ENCODE results near the gene FXYD7. TPM values are rescaled to one million over a fixed set of nuclear protein-coding genes. Genes with fewer than 3 reads are reported as not detected.
"Not testable (repeated sequence)": the region's sequence is repeated elsewhere in the genome, so short reads cannot be mapped to it uniquely, and the experiment has no call there.

FXYD7 gene
- polyA plus RNA-seq, 12 donors, result 0.53 to 2.2 (median 1.1) TPM; not detected in 2

DNA sequence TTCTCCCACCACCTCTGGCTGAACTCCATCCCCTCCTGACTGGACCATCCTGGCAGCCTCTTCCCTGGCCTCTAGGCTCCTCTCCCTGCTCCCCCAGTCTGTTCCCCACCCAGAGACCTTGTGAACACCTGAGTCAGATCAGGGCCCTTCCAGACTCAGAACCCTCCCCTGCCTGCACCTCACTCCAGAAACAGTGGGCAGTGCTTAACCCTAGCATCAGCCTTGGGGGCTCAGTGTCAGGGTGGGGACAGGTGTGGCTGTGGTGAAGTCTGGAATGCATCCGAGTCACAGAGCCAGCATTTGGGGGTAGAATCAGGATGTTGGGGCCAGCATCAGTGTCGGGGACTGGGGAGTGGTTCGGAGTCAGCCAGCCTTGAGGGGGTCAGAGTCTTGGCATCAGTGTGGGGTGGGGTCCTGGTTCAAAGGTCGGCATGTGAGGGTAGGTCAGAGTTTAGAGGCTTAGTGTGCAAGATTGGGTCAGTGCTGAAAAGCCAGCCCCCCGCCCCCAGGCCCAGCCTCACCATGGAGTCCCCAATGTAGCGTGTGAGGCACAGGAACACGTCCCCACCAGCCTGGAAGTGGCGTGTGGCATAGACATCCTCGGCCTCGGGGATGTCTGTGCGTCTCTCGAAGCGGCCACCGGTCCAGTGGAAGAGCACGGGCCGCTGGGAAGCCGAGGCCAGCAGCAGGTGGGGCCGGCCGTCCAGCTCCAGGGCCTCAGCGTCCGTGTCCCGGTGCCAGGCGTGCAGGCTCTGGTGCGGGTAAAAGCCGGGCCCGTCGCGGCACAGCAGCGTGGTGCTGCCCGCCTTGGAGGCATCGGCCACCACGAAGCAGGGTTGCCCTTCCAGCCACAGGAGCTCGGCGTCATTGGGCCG is 17.1 kb upstream of the FXYD7 start:
- no peak for DNase-seq

DNA sequence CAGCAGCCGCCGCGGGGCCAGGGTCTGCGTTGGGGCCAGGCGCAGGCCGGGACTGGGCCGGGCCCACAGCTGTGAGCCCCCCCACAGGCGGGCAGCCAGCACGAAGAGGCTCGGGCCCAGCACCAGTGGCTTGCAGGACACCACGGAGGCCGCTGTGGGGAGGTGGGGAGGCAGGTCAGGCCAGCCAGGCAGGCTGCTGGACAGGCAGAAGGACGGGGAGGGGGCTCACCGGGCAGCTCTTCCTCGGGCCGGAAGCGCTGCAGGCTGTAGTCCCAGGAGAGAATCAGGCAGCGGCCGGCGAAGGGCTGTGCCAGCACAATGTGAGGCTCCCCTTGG is 16.5 kb upstream of the FXYD7 start:
- DNase-seq, result no peak

DNA sequence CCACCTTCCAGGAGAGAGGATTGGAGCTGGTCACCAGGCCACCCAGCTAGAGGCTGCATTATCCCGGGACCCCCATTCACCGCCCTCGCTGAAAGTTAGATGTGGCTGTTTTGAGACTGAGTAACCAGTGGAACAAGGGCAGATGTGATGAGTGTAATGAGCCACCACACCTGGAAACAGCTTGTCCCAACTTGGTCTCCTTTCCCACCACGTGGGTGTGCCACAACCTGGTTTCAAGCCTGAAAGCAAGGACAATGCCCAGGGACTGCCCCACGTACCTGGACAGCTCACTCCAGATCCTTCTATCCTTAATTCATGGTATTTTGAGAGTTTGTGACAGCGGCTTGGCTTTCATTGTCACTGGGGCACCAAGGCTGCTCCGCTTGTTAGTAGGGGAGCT is 15.2 kb upstream of the FXYD7 start:
- DNase-seq, result no peak

DNA sequence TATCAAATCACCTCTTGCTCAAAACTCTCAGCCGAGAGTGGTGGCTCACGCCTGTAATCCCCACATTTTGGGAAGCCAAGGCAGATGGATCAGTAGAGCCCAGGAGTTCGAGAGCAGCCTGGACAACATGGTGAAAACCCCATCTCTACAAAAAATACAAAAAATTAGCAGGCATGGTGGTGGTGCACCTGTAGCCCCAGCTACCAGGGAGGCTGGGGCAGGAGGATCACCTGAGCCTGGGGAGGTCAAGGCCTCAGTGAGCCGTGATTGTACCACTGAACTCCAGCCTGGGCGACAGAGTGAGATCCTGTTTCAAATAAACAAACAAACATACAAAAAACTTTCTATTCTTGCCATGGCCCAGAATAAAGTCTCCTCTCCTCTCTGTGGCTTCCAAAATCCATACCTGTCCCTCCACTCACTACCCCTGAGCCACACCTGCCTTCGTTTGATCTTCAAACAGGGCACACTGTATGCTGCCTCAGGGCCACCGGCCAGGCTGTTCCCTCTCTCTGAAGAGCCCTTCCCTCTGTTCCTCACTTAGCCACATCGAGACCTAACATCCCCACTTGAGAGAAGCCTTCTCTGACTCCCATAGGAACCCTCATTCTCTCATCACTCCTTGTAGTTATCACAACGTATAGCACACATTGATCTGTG is 14.5 kb upstream of the FXYD7 start:
- DNase-seq, result no peak

DNA sequence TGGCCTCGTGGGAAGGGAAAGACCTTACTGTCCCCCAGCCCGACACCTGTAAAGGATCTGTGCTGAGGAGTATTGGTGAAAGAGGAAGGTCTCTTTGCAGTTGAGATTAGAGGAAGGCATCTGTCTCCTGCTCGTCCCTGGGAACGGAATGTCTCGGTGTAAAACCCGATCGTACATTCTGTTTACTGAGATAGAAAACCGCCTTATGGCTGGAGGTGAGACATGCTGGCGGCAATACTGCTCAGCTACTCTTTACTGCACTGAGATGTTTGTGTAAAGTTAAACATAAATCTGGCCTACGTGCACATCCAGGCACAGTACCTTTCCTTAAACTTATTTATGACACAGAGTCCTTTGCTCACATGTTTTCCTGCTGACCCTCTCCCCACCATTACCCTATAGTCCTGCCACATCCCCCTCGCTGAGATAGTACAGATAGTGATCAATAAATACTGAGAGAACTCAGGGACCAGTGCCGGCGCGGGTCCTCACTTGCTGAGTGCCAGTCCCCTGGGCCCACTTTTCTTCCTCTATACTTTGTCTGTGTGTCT is 13.3 kb upstream of the FXYD7 start:
- not testable (repeated sequence) for DNase-seq

DNA sequence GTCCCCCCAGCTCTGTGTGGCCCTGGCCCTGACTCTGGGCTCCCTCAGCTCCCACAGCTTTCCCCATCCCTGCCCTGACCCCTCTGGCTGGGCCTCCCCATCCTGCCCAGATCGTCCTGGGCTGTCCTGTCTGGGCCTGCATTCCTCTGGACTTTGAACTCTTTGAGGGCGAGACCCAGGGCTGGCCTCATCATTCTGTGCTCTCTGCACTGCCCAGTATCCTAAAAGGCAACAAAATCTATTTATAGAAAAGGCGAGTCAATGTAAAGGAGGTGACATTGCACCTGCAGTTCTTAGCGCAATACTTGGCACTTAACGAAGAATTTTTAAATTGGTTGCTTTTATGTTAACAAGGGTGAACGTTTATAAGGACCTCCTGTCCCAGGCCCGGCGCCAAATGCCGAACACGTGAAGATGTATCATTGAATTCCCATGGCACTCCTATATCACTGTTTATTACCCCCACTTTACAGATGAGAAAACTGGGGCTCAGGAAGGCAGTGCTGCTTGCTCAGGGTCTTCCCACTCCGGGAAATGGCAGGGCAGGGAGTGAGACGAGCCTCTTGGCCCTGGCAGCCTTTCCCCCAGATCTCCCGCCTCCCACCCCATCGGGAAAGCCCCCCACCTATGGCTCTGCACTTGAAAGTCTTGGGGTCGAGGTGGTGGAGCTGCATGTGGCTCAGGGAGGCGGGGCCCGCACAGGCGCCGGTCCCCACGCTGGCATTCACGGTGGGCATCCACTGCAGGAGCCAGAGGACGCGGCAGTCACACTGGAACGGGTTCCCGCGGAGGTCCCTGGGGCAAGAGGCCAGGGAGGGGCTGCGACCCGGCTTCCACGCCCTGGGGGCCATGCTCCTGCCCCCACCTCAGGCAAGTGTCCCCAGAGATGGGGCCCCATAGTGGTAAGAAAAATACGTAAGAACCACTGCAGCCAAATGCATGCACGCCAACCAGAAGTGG is 12.0 kb upstream of the FXYD7 start:
- DNase-seq, result no peak

DNA sequence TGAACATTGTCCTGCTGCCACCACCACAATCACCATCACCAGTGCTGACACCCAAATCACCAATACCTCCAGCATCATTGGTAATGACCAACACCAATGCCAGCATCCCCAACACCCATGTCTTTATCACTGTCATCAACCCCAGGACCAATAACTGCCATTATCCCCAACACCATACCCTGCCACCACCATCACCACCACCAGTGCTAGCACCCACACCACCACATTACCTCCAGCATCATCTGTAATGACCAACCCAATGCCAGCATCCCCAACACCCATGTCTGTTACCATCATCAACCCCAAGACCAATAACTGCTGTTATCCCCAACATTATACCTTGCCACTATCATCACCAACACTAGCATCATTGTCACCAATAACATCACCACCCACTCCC is 10.8 kb upstream of the FXYD7 start:
- DNase-seq, result no peak

DNA sequence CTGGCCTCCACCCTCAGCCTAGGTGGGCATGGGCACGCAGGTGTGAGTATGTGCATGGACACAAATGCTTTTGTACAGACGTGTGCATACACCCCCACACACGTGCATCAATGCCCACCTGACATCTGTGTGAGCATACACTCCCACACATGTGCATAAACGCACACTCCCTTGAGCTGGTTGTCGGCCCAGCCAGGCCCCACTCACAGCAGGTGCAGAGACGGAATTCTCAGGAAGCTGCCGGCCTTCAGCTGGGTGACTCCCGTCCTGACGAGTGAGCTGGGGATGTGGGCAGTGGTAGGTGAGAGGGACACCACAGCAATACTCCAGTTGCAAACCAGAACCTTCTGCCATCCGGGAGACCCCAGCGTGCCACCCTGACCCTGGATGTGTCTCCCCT is 9.2 kb upstream of the FXYD7 start:
- no peak for DNase-seq

DNA sequence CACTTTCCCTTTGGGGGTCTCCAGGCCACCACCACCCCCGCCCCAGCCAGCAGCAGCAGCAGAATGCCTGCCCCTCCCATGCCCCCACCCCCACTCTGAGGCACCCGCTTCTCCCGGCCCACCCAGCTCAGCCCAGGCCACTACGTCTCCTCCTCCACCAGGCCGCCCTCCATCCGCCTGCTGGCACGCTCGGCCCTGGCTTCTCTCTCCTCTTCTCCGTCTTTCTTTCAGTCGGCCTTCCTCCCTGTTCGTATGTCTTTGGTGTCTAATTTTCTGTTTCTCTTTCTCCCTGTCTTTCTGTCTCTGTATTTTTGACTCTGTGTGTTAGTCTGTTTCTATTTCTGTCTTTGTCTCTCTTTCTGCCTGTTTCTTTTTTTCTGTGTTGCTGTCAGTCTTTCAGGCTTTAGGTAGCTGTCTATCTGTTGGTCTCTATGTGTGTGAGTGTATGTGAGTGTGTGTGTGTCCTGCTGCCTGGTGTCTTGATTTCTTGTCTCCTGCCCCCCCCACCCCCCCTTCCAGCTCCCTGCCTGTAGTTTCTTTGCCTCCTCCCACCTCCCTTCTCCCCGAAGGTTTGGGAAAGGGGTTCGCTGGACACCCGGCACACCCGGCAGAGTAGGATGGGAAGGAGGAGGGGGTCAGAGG is 8.3 kb upstream of the FXYD7 start, which contains the start of gene LGI4:
Gene LGI4 (minus strand): TSS at position 459 of the 642 bp plus-strand sequence. CDS start 379 bp downstream, at position 80.
- DNase-seq, result no peak

DNA sequence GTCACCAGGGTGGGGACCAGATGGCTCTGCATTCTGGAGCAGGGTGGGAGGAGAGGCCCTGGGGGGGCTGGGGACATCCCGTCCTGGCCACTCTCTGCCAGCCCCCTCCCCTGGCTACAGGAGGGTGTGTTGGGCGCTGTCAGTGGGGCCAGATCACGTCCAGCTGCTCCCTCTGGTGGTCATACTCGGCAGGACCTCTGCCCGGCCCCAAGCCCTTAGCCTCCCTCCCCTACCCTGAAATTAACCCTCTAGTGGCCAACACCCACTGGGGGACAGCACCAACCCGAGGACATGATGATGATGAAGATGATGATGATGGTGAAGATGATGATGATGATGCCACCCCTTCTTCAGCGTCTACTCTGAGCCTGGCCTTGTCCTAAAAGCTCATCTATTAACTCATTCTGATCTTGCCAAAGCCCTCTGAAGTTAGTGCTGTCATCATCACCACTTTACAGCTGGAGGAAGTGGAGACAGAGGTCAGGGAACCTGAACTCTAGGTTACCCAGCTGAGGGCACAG is 7.6 kb upstream of the FXYD7 start:
- peak; percentile 92 for DNase-seq

DNA sequence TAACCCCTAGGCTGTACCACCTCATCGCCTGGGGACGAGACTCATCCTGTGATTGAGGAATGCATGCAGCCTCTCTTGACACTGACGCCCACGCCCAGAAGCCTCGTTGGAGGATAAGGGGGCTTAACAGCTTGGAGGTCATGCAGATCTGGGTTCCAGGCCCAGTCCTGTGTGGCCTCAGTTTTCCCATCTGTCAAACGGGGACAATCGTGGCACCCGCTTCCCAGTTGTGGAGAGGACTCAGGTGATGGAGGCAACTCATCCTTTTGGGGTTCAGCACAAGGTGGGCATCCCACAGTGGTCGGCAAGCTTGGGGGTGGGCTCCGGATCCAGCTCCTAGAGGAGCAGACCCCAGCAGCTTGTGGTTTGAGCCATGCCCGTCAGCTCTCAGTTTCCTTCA is 6.8 kb upstream of the FXYD7 start:
- no peak for DNase-seq

DNA sequence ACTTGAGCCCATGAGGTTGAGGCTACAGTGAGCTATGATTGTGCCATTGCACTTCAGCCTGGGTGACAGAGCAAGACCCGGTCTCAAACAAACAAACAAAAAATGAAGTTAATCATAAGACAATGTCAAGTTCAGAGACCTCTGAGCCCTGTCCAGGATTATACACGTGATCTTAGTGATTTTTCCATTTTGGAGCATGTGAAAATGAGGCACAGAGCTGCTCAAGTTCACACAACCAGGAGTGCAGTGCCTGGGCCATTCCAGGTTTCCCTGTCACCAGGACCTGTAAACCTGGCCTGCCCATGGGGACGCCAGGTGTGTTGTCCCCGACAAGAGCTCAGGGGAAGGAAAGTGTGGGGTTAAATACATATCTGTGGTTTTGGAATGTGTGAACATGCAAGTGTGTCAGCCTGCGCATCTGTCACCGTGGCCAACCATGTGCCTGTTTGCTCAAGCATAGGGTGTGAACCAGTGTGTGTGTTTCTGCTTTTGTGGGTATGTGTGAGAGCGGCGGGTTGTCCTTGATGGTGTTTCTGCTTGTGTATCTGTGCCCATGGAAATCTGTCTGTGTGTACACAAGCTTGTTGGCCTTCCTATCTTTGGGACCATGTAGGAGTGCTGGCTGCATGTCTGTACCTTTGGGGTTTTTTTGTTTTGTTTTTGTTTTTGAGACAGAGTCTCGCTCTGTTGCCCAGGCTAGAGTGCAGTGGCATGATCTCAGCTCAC is 5.9 kb upstream of the FXYD7 start:
- DNase-seq, result no peak

DNA sequence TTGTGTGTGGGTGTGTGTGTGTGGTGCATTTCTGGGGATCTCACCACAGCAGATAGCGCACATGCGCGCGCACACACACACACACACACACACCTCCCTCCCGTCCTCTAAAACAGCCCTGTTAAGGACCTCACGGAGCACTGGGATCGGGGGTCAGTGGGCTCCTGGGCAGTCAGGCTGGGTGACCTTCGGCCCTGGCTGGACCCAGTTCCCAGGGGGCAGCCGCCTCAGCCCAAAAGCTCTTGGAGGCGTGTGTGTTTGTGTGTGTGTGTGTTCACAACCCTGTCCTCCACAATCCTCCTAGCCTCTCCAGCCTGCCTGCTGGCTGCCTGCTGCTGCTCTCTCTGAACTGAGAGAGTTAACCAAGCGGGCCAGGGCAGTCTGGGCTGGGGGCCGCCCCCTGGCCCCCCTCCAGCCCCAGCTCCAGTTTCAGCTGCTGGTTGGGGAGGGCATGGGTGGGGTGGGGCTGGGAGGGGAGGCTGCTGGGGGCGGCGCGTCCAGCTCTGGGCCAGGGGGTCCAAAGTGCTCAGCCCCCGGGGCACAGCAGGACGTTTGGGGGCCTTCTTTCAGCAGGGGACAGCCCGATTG is 4.7 kb upstream of the FXYD7 start, which contains the start of gene FXYD1:
Gene FXYD1 (plus strand): TSS at position 520 of the 588 bp plus-strand sequence. CDS start 1,256 bp downstream, outside the sequence.
- DNase-seq, result peak; percentile 87

DNA sequence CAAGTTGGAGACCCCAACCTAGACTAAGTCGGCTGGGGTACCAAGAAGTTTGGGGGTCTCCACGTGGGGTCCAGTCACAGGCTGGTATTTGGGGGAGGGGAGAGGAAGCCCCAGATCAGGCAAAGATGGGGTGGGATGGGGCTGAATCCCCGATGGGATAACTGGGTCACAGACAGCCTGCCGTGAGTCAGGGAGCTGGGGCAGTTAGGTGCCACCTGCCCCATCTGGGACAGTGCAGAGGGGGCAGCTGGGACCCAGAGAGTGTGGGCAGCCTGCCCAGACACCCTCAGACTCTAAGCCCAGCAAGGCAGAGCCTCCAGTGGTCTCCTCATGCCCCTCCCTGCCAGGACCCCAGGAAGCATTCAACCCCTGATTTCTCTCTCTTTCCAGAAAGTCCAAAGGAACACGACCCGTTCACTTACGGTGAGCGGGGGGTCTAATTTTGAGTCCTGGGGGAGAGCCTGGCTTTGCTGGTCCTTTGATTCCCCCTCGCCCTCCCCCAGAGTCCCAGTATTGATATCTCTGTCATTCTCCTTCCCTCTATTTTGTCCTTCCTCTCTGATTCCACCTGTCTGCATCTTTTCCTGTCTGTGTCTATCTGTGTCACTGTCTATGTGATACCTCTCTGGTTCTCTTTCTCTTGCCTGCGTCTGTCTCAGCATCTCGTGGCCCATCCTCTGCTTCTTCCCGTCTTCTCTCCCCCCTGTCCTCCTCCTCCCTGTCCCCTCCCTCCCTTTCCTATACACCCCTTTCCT is 2.7 kb upstream of the FXYD7 start:
- DNase-seq, result no peak

DNA sequence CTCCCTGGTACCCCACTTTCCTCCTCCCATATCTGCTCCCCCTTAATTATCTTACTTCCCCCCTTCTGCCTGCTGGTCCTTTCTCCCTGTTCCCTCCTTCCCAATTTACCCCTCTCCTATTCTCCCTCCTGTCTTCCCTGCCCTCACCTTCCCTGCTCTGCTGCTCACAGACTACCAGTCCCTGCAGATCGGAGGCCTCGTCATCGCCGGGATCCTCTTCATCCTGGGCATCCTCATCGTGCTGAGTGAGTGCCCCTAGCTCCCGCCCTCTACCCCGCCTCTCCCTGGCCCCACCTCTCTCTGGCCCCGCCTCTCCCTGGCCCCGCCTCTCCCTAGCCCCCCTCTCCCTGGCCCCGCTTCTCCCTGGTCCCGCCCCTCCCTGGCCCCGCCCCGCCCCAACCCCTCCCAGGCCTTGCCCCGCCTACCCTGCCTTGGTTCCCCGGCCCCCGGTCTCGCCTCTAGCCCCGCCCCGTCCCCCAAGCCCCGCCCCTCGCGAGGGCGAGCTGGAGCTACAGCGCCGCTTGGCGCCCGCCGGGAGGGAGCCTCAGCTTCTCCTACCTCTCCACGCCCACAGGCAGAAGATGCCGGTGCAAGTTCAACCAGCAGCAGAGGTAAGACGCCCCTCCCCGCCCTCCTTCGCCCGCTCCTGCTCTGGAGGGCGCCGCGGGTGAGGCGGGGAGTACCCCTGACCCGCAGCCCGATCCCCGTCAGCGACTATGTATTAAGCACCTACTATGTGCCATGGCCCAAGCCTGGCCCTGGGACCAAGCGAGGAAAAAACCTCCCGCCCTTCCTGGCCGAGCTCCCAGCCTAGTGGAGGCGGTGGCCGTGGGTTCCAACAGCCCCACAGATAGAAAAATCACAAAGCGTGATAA is 1.9 kb upstream of the FXYD7 start:
- DNase-seq, result peak; percentile 74

DNA sequence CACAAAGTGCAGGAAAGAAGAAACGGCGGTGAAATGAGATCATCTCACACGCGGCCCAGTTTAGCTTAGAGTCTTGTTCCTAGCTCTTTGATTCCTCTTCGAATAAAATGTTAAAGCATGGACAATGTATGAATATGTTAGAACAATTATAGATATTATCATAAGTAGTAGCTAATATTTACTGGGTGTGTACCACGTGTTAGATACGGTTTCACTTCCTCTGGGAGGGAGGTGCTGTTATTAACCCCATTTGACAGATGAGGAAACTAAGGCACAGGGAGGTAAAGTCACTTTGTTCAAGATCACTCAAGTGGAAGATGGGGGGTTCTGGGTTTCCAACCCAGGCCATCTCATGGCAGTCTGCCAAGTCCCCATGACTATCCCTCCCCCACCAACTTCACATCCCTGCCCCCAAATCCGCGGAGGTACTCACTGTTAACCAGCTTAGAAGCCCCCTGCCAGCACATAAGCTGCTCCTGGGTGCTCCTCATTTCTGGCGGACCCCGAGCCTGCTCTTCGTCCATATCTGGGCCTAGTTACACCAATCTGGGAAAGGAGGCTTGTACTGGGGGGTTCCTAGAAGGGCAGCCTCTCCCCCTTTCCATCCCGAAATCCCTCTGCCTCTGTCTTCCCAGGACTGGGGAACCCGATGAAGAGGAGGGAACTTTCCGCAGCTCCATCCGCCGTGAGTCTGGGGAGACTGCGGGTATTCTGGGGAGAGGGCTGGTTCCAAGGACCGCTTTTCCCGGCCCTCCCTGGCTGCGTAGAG is 1.0 kb upstream of the FXYD7 start:
- DNase-seq, result no peak

DNA sequence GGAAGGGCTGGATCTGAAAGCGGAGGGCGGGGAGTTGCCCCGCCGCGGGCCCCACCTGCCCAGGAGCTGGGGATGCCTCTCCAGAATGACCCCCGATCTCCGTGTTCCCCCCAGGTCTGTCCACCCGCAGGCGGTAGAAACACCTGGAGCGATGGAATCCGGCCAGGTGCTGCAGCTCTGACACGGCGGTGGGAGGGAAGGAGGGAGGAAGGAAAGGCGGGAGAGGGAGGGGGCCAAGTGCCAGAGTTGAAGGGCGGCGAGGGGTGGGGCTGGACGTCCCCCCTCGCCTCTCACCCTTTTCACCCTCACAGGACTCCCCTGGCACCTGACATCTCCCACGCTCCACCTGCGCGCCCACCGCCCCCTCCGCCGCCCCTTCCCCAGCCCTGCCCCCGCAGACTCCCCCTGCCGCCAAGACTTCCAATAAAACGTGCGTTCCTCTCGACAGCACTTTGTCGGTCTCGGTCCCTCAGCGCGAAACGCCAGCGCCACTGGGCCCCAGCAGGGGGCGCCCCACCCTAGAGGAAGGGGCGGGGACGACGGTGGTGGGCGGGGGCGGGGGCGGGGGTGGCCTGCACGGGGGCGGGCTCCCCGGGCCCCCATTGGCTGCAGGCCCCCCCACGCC is 337 bp upstream of the FXYD7 start:
- DNase-seq, result no peak
